ENCODE results near the gene MAK. TPM values are rescaled to one million over a fixed set of nuclear protein-coding genes. Genes with fewer than 3 reads are reported as not detected.
"Not testable (repeated sequence)": the region's sequence is repeated elsewhere in the genome, so short reads cannot be mapped to it uniquely, and the experiment has no call there.

The MAK gene
- total RNA-seq, 4 donors from 2014 or later, result 0.04 to 0.19 TPM; not detected in 2

GRCh38 chr6:10862361-10862760 lies 24.0 kb upstream of the MAK start:
- Histone ChIP-seq H3K4me3 (no peak overlapping the region), H3K27me3 (no peaks in the 10 kb centered on the region), H3K9me3 (no peaks in the 10 kb centered on the region), H3K27ac (no peak overlapping the region), H3K4me1 (no peaks in the 10 kb centered on the region), H3K36me3 (no peaks in the 10 kb centered on the region)
- intact Hi-C loops (cut with DNase I), result no loop called here
- WGBS, 2 donors, result 82 to 85% methylated on average over 4 of the region's 4 CpGs
- DNase-seq, result no peak
- no peak for TF ChIP-seq POLR2A (IDR thresholded peaks at IDR 0.05)
- TF ChIP-seq, protein P1, sequence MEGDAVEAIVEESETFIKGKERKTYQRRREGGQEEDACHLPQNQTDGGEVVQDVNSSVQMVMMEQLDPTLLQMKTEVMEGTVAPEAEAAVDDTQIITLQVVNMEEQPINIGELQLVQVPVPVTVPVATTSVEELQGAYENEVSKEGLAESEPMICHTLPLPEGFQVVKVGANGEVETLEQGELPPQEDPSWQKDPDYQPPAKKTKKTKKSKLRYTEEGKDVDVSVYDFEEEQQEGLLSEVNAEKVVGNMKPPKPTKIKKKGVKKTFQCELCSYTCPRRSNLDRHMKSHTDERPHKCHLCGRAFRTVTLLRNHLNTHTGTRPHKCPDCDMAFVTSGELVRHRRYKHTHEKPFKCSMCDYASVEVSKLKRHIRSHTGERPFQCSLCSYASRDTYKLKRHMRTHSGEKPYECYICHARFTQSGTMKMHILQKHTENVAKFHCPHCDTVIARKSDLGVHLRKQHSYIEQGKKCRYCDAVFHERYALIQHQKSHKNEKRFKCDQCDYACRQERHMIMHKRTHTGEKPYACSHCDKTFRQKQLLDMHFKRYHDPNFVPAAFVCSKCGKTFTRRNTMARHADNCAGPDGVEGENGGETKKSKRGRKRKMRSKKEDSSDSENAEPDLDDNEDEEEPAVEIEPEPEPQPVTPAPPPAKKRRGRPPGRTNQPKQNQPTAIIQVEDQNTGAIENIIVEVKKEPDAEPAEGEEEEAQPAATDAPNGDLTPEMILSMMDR (IDR thresholded peaks at IDR 0.05), result no peak

DNA sequence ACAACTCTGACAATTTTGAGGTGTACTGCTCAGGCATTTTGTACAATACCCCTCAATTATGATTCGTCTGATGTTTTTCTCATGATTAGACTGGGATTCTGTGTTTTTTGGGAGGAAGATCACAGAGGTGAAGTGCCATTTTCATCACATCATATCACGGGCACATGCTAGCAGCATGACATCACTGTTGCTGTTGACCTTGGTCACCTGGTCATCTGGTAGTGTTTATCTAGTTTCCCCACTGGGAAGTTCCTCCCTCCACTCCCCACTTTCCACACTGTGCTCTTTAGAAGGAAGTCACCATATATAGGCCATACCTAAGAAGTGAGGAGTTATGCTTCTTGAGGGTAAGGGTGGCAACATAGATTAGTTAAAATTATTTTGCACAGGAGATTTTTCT lies 22.7 kb upstream of the MAK start:
- 48 to 86% methylated on average over 2 of the region's 2 CpGs for WGBS, 2 donors
- intact Hi-C loops (cut with DNase I), result no loop called here
- Histone ChIP-seq H3K9me3 (no peaks in the 10 kb centered on the region), H3K4me3 (no peak overlapping the region), H3K27ac (no peak overlapping the region), H3K36me3 (no peaks in the 10 kb centered on the region), H3K4me1 (no peaks in the 10 kb centered on the region), H3K27me3 (no peaks in the 10 kb centered on the region)
- no peak for DNase-seq
- TF ChIP-seq POLR2A (IDR thresholded peaks at IDR 0.05), result no peak
- TF ChIP-seq, protein P1 (IDR thresholded peaks at IDR 0.05), result no peak

- peaks cover 0 to 6% (median 0%) of the 10 kb centered on the region in 3 donors for H3K9me3 ChIP-seq
- no peaks in the 10 kb centered on the region for H3K27me3 ChIP-seq
- H3K36me3 ChIP-seq, result no peaks in the 10 kb centered on the region
- H3K4me1 ChIP-seq, result no peaks in the 10 kb centered on the region
- intact Hi-C loops (cut with DNase I), result no loop called here
- DNase-seq, result no peak
- TF ChIP-seq, protein P1 (IDR thresholded peaks at IDR 0.05), result no peak
- TF ChIP-seq POLR2A (IDR thresholded peaks at IDR 0.05), result no peak
- no peak overlapping the region for H3K4me3 ChIP-seq
- H3K27ac ChIP-seq, result no peak overlapping the region
- 88 to 93% methylated on average over 2 of the region's 2 CpGs for WGBS, 2 donors
These were observed 18.9 kb upstream of the MAK start for GRCh38 chr6:10857259-10857658.

DNA sequence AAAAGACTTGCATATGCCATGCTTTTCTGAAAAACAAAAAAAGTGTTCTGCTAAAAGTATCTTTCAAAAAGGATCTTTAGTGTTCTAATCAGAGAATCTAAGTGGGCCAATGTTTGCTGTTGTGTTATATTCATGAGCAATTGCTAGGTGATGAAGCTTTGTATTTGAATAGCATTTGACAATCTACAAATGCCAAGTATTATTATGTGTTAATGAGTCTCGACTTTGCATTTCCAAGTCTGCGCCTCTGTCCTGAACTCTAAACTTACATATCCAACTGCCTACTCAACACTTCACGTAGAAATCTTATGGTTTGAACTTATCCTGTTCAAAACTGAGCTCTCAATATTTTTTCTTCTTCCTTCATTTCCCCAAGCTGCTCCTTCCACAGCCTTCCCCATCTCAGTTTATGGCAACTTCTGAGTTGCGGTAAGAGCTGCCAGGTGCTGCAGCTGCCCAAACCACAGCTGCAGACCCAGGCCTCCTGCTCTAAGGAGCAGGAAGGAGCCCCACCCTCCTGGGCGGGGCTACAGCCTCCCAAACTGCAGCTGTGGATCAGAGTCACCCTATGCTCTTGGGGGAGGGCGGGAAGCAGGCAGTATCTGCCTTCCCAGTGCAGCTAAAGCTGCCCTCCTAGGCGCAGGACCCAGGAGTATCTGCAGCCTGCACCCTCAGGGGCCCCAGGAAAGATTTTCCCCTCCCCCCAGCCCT lies 16.7 kb upstream of the MAK start:
- Histone ChIP-seq H3K27ac (no peak overlapping the region), H3K4me1 (no peaks in the 10 kb centered on the region), H3K9me3 (peaks cover 0 to 6% (median 0%) of the 10 kb centered on the region in 3 donors), H3K27me3 (no peaks in the 10 kb centered on the region), H3K4me3 (no peak overlapping the region), H3K36me3 (no peaks in the 10 kb centered on the region)
- TF ChIP-seq POLR2A (IDR thresholded peaks at IDR 0.05), result no peak
- TF ChIP-seq, protein P1 (IDR thresholded peaks at IDR 0.05), result no peak
- no peak for DNase-seq
- intact Hi-C loops (cut with DNase I), result no loop called here
- WGBS, 2 donors, result 89 to 90% methylated on average over 6 of the region's 7 CpGs

DNA sequence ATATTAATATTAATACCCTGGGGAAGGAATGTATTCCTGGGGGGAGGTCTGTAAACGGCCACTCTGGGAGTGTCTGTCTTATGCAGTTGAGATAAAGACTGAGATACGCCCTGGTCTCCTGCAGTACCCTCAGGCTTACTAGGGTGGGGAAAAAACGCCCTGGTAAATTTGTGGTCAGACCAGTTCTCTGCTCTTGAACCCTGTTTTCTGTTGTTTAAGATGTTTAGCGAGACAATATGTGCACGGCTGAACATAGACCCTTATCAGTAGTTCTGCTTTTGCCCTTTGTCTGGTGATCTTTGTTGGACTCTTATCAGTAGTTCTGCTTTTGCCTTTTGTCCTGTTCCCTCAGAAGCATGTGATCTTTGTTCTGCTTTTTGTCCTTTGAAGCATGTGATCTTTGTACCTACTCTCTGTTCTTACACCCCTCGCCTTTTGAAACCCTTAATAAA lies 15.5 kb upstream of the MAK start:
- H3K27me3 ChIP-seq; DNase-seq; H3K27ac ChIP-seq; H3K36me3 ChIP-seq; H3K4me3 ChIP-seq; H3K9me3 ChIP-seq; H3K4me1 ChIP-seq; intact Hi-C loops (cut with DNase I): not testable (repeated sequence)
- WGBS, 2 donors, result 61 to 77% methylated on average over 6 of the region's 6 CpGs

All from esophagus squamous epithelium (tissue), 5 donors.